SK-N-SH (cell line): ENCODE measurements around the gene TWF1.

Experiments used
- CTCF ChIP-seq: fragments of 200-600 bp; sonication (generic); IDR thresholded peaks from 2 replicates; pipeline ENCODE4 v1.6.1; 2017; ENCODE audit warnings: antibody characterized with exemption, mild to moderate bottlenecking, moderate library complexity
- FOSL2 ChIP-seq: IDR thresholded peaks from 2 replicates; pipeline ENCODE4 v1.4.0; 2012; ENCODE audit warnings: low read depth, mild to moderate bottlenecking, moderate library complexity, borderline replicate concordance
- MXI1 ChIP-seq: IDR thresholded peaks from 2 replicates; pipeline ENCODE4 v1.6.1; 2012; ENCODE audit warnings: mild to moderate bottlenecking, low read depth, low read length, improper control_type of control experiment
- RCOR1 ChIP-seq: fragments of 150-350 bp; IDR thresholded peaks from 2 replicates; pipeline ENCODE4 v1.6.1; 2017; ENCODE audit warnings: antibody characterized with exemption, low read length
- SMC3 ChIP-seq: IDR thresholded peaks from 2 replicates; pipeline ENCODE4 v1.6.1; 2012; ENCODE audit warnings: low read depth, low read length, improper control_type of control experiment

GRCh38 chr12:43842259-43842658, 36.1 kb upstream of the TWF1 start:
- no peak for TF ChIP-seq FOSL2
- no peak for TF ChIP-seq MXI1
- TF ChIP-seq RCOR1, result no peak
- TF ChIP-seq CTCF, result no peak
- no peak for TF ChIP-seq SMC3
